SK-N-SH (cell line): ENCODE results near the gene CYP11A1. TPM values are rescaled to one million over a fixed set of nuclear protein-coding genes. Genes with fewer than 3 reads are reported as not detected.

Experiments
- CTCF ChIA-PET: fragments of 300-600, 350-600 bp; formaldehyde crosslinking; extraction: SDS; loops from one replicate; lab custom pipeline; 2021; lab: Yijun Ruan, JAX
- POLR2A ChIA-PET: fragments of 350-600 bp; sonication (Branson Sonifier 250); formaldehyde crosslinking; extraction: SDS; loops from one replicate; lab custom pipeline; 2020; ENCODE audit warnings: antibody characterized with exemption, inconsistent platforms; lab: Yijun Ruan, JAX
- DNase-seq: peaks from one replicate; pipeline ENCODE4 v3.0.0; 2012
- H2AFZ ChIP-seq: fragments of 200-600 bp; sonication (generic); 2 replicates; pipeline ENCODE4 v1.8.1; 2016; ENCODE audit warnings: antibody characterized with exemption, mild to moderate bottlenecking, low read depth
- H3F3A ChIP-seq: fragments of 200-600 bp; sonication (generic); replicated peaks from 2 replicates; pipeline ENCODE3; 2016; ENCODE audit warnings: antibody characterized with exemption, mild to moderate bottlenecking; ENCODE audit not compliant: insufficient read depth
- H3K27ac ChIP-seq, 2 experiments: fragments of 200-500 bp in 1 of 2; fragments of 200-600 bp in 1 of 2; sonication (Bioruptor generic) in 1 of 2; sonication (generic), shearing (Covaris generic) in 1 of 2; 2 replicates each; pipeline versions ENCODE4 v1.5.1 to v1.6.1; 2014 to 2016; ENCODE audit warnings: low read depth in 2 of 2, inconsistent platforms in 1 of 2, low read length in 1 of 2, mild to moderate bottlenecking in 1 of 2, mixed read lengths in 1 of 2
- H3K27me3 ChIP-seq: fragments of 200-600 bp; sonication (generic), shearing (Covaris generic); 2 replicates; pipeline ENCODE4 v1.6.1; 2016; ENCODE audit warnings: mixed run types; ENCODE audit not compliant: insufficient read depth
- H3K36me3 ChIP-seq, 2 experiments: fragments of 200-500 bp in 1 of 2; fragments of 200-600 bp in 1 of 2; sonication (Bioruptor generic) in 1 of 2; sonication (generic) in 1 of 2; replicated peaks in 1 of 2; 2 replicates each; pipeline versions ENCODE3 to v1.5.1; 2014 to 2016; ENCODE audit warnings: low read length in 1 of 2, mild to moderate bottlenecking in 1 of 2; ENCODE audit not compliant: insufficient read depth in 2 of 2, control insufficient read depth in 1 of 2
- H3K4me1 ChIP-seq, 2 experiments: fragments of 200-500 bp in 1 of 2; fragments of 200-600 bp in 1 of 2; sonication (Bioruptor generic) in 1 of 2; sonication (generic), shearing (Covaris generic) in 1 of 2; 2 replicates each; pipeline versions ENCODE4 v1.5.1 to v1.6.1; 2014 to 2016; ENCODE audit warnings: low read depth in 1 of 2, low read length in 1 of 2, mixed run types in 1 of 2; ENCODE audit not compliant: insufficient read depth in 2 of 2, control insufficient read depth in 1 of 2
- H3K4me2 ChIP-seq: fragments of 200-600 bp; sonication (generic), shearing (Covaris generic); 2 replicates; pipeline ENCODE4 v1.6.1; 2017; ENCODE audit warnings: mixed run types
- H3K4me3 ChIP-seq, 2 experiments: fragments of 200-500 bp in 1 of 2; fragments of 200-600 bp in 1 of 2; sonication (Bioruptor generic) in 1 of 2; sonication (generic), shearing (Covaris generic) in 1 of 2; 2 replicates each; pipeline versions ENCODE4 v1.5.1 to v1.8.1; 2014 to 2016; ENCODE audit warnings: low read depth in 2 of 2, inconsistent platforms in 1 of 2, low read length in 1 of 2, mild to moderate bottlenecking in 1 of 2, mixed read lengths in 1 of 2, moderate library complexity in 1 of 2
- H3K79me2 ChIP-seq: fragments of 200-600 bp; sonication (generic); 2 replicates; pipeline ENCODE4 v1.8.1; 2017; ENCODE audit warnings: mild to moderate bottlenecking; ENCODE audit not compliant: insufficient read depth
- H3K9ac ChIP-seq: fragments of 200-600 bp; sonication (generic); 2 replicates; pipeline ENCODE4 v1.6.1; 2017; ENCODE audit warnings: mixed run types
- H3K9me2 ChIP-seq: fragments of 200-600 bp; sonication (generic); 2 replicates; pipeline ENCODE4 v1.6.1; 2017; ENCODE audit warnings: mixed run types
- H3K9me3 ChIP-seq: fragments of 200-600 bp; sonication (generic); 2 replicates; pipeline ENCODE4 v1.6.1; 2017; ENCODE audit warnings: mixed run types, mild to moderate bottlenecking, moderate library complexity
- H4K20me1 ChIP-seq: fragments of 200-600 bp; sonication (generic); 2 replicates; pipeline ENCODE4 v1.6.1; 2017; ENCODE audit warnings: mild to moderate bottlenecking, mixed run types; ENCODE audit not compliant: insufficient read depth
- ELF1 ChIP-seq: IDR thresholded peaks from 2 replicates; pipeline ENCODE4 v1.4.0; 2012
- EZH2phosphoT487 ChIP-seq: fragments of 200-600 bp; sonication (generic); IDR thresholded peaks from 2 replicates; pipeline ENCODE4 v1.6.1; 2017; ENCODE audit warnings: low read depth, mixed run types, mild to moderate bottlenecking, antibody characterized with exemption, moderate library complexity, borderline replicate concordance
- FOXJ3 ChIP-seq: sonication (generic); formaldehyde crosslinking; IDR thresholded peaks from 2 replicates; pipeline ENCODE4 v1.5.1; 2020; ENCODE audit warnings: mild to moderate bottlenecking, missing genetic modification reagents
- FOXM1 ChIP-seq: IDR thresholded peaks from 2 replicates; pipeline ENCODE4 v1.4.0; 2012; ENCODE audit warnings: low read depth, mild to moderate bottlenecking
- GABPA ChIP-seq: IDR thresholded peaks from 2 replicates; pipeline ENCODE4 v1.4.0; 2012; ENCODE audit warnings: low read depth, mild to moderate bottlenecking
- MEF2A ChIP-seq: IDR thresholded peaks from 2 replicates; pipeline ENCODE4 v1.4.0; 2012; ENCODE audit warnings: low read depth, borderline replicate concordance
- MXI1 ChIP-seq: IDR thresholded peaks from 2 replicates; pipeline ENCODE4 v1.6.1; 2012; ENCODE audit warnings: mild to moderate bottlenecking, low read depth, low read length, improper control_type of control experiment
- NRF1 ChIP-seq: IDR thresholded peaks from 2 replicates; pipeline ENCODE4 v1.6.1; 2012; ENCODE audit warnings: low read depth, mild to moderate bottlenecking, low read length
- POLR2AphosphoS5 ChIP-seq: IDR thresholded peaks from 2 replicates; pipeline ENCODE4 v1.6.1; 2012; ENCODE audit warnings: low read depth, low read length
- RAD21 ChIP-seq: IDR thresholded peaks from 2 replicates; pipeline ENCODE4 v1.6.1; 2012; ENCODE audit warnings: mild to moderate bottlenecking, low read length
- RXRA ChIP-seq: IDR thresholded peaks from 2 replicates; pipeline ENCODE4 v1.4.0; 2012; ENCODE audit warnings: low read depth, mild to moderate bottlenecking, borderline replicate concordance
- SIN3A ChIP-seq: IDR thresholded peaks from 2 replicates; pipeline ENCODE4 v1.6.1; 2012; ENCODE audit warnings: low read depth, mild to moderate bottlenecking, low read length, moderate library complexity, borderline replicate concordance
- SMC3 ChIP-seq: IDR thresholded peaks from 2 replicates; pipeline ENCODE4 v1.6.1; 2012; ENCODE audit warnings: low read depth, low read length, improper control_type of control experiment
- TEAD4 ChIP-seq: IDR thresholded peaks from 2 replicates; pipeline ENCODE4 v1.4.0; 2012; ENCODE audit warnings: mild to moderate bottlenecking, borderline replicate concordance; ENCODE audit not compliant: insufficient read depth
- WGBS: methylation state at CpG from one replicate; pipeline ENCODE4 v1.1.6; 2017; ENCODE audit warnings: low lambda C conversion rate; 5-methylcytosine and 5-hydroxymethylcytosine counted together
- polyA plus RNA-seq, 3 experiments: library from polyadenylated mRNA; depleted of rRNA; stranded (reverse); fragments of >200 nt; gene quantifications; 2 replicates each; pipeline ENCODE4 v1.2.3, GENCODE V29; 2012
- TF ChIP-seq, protein P1 (sequence below): fragments of 200-600 bp; sonication (generic); IDR thresholded peaks from 2 replicates; pipeline ENCODE4 v1.6.1; 2017; ENCODE audit warnings: antibody characterized with exemption, mild to moderate bottlenecking, moderate library complexity
- TF ChIP-seq, protein P2 (sequence below): IDR thresholded peaks from 2 replicates; pipeline ENCODE4; 2012
- TF ChIP-seq, protein P3 (sequence below): IDR thresholded peaks from 2 replicates; pipeline ENCODE4 v1.4.0; 2012; ENCODE audit warnings: low read depth
- TF ChIP-seq, protein P4 (sequence below): IDR thresholded peaks from 2 replicates; pipeline ENCODE4 v1.6.1; 2012; ENCODE audit warnings: mild to moderate bottlenecking, low read depth, low read length, moderate library complexity

Gene CYP11A1
- polyA plus RNA-seq, 1 of the 3 experiments (the other 2 are of a cell fraction) = 0.08 TPM

- Histone ChIP-seq H3K4me2 (no peak overlapping the region), H3K79me2 (no peaks in the 10 kb centered on the region), H3K27me3 (no peaks in the 10 kb centered on the region), H3K9ac (no peak overlapping the region), H3K27ac (no peak overlapping the region), H3K4me3 (peak overlapping the region in 1 of 2 experiments; percentile 22; a peak in 1 of 4 replicates), H3K4me1 (peaks cover 0 to 14% of the 10 kb centered on the region in 2 experiments; a peak in 1 of 4 replicates), H3K36me3 (no peaks in the 10 kb centered on the region), H3F3A (no peaks in the 10 kb centered on the region), H4K20me1 (no peaks in the 10 kb centered on the region), H3K9me3 (no peaks in the 10 kb centered on the region), H3K9me2 (no peaks in the 10 kb centered on the region), H2AFZ (no peak overlapping the region)
- DNase-seq = peak; percentile 91
- CTCF ChIA-PET = interaction anchor here (0.7 to 23.8 kb wide), 28 partner anchors 9 to 387 kb away, joined by 3 to 779 read pairs (median 4); partner anchors contain the start of genes CYP11A1, SEMA7A and UBL7
- POLR2A ChIA-PET = interaction anchor here (1.0 kb wide), 1 partner anchor 61 kb away, joined by 4 read pairs; no protein-coding TSS in a partner anchor
- TF ChIP-seq, protein P1, sequence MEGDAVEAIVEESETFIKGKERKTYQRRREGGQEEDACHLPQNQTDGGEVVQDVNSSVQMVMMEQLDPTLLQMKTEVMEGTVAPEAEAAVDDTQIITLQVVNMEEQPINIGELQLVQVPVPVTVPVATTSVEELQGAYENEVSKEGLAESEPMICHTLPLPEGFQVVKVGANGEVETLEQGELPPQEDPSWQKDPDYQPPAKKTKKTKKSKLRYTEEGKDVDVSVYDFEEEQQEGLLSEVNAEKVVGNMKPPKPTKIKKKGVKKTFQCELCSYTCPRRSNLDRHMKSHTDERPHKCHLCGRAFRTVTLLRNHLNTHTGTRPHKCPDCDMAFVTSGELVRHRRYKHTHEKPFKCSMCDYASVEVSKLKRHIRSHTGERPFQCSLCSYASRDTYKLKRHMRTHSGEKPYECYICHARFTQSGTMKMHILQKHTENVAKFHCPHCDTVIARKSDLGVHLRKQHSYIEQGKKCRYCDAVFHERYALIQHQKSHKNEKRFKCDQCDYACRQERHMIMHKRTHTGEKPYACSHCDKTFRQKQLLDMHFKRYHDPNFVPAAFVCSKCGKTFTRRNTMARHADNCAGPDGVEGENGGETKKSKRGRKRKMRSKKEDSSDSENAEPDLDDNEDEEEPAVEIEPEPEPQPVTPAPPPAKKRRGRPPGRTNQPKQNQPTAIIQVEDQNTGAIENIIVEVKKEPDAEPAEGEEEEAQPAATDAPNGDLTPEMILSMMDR = peak; percentile 95
- TF ChIP-seq RAD21 (peak; percentile 91), TEAD4 (no peak), ELF1 (no peak), EZH2phosphoT487 (no peak), SMC3 (peak; percentile 95)
- TF ChIP-seq, protein P2, sequence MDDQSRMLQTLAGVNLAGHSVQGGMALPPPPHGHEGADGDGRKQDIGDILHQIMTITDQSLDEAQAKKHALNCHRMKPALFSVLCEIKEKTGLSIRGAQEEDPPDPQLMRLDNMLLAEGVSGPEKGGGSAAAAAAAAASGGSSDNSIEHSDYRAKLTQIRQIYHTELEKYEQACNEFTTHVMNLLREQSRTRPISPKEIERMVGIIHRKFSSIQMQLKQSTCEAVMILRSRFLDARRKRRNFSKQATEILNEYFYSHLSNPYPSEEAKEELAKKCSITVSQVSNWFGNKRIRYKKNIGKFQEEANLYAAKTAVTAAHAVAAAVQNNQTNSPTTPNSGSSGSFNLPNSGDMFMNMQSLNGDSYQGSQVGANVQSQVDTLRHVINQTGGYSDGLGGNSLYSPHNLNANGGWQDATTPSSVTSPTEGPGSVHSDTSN = 0 out of 2 replicates have a peak, but pooled peaks have one; percentile 20
- TF ChIP-seq, protein P3, sequence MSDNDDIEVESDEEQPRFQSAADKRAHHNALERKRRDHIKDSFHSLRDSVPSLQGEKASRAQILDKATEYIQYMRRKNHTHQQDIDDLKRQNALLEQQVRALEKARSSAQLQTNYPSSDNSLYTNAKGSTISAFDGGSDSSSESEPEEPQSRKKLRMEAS = 0 out of 2 replicates have a peak, but pooled peaks have one; percentile 17
- WGBS = 49% methylated on average over 8 of the region's 13 CpGs
Measured at GRCh38 chr15:74382004-74382816, 14.8 kb upstream of the CYP11A1 start.

DNA sequence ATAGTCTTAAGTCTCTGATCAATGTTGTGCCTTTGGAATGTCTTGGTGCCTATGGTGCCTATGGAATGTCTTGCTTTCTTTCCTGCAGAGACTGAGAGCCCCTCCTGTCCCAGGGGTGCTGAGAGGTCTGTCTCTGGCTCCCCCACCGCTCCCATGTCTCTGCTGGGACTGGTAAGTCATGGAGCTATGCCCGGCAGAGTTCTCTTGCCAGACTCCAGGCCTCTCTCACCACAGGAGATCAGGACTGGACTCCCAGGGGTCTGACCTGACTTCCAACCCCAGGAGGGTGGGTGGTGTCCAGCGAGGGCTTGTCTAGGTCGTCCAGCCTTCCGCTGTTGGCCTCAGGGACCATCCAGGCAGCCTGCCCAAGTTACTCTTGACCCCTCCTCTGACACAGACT is 14.0 kb upstream of the CYP11A1 start:
- H3K4me2 ChIP-seq = no peak overlapping the region
- H4K20me1 ChIP-seq = no peaks in the 10 kb centered on the region
- no peak overlapping the region for H3K9ac ChIP-seq
- H3K4me3 ChIP-seq = no peak overlapping the region
- no peak for DNase-seq
- no peaks in the 10 kb centered on the region for H3K9me2 ChIP-seq
- H2AFZ ChIP-seq = no peak overlapping the region
- no peaks in the 10 kb centered on the region for H3K36me3 ChIP-seq
- H3K9me3 ChIP-seq = no peaks in the 10 kb centered on the region
- CTCF ChIA-PET = interaction anchor here (0.6 to 23.8 kb wide), 11 partner anchors 9 to 388 kb away, joined by 3 to 779 read pairs (median 7); partner anchors contain the start of genes CYP11A1, SEMA7A and UBL7
- peaks cover 0 to 14% of the 10 kb centered on the region in 2 experiments; a peak in 1 of 4 replicates for H3K4me1 ChIP-seq
- no peaks in the 10 kb centered on the region for H3F3A ChIP-seq
- H3K27ac ChIP-seq = no peak overlapping the region
- WGBS = 92% methylated on average over 4 of the region's 5 CpGs
- POLR2A ChIA-PET = no interaction called here
- H3K79me2 ChIP-seq = no peaks in the 10 kb centered on the region
- no peaks in the 10 kb centered on the region for H3K27me3 ChIP-seq
- TF ChIP-seq SIN3A (no peak), ELF1 (no peak), FOXM1 (no peak), EZH2phosphoT487 (no peak), RXRA (no peak), POLR2AphosphoS5 (no peak), MXI1 (no peak), GABPA (no peak), NRF1 (no peak), MEF2A (no peak), FOXJ3 (CRISPR knock-in tag) (no peak)
- TF ChIP-seq, protein P4, sequence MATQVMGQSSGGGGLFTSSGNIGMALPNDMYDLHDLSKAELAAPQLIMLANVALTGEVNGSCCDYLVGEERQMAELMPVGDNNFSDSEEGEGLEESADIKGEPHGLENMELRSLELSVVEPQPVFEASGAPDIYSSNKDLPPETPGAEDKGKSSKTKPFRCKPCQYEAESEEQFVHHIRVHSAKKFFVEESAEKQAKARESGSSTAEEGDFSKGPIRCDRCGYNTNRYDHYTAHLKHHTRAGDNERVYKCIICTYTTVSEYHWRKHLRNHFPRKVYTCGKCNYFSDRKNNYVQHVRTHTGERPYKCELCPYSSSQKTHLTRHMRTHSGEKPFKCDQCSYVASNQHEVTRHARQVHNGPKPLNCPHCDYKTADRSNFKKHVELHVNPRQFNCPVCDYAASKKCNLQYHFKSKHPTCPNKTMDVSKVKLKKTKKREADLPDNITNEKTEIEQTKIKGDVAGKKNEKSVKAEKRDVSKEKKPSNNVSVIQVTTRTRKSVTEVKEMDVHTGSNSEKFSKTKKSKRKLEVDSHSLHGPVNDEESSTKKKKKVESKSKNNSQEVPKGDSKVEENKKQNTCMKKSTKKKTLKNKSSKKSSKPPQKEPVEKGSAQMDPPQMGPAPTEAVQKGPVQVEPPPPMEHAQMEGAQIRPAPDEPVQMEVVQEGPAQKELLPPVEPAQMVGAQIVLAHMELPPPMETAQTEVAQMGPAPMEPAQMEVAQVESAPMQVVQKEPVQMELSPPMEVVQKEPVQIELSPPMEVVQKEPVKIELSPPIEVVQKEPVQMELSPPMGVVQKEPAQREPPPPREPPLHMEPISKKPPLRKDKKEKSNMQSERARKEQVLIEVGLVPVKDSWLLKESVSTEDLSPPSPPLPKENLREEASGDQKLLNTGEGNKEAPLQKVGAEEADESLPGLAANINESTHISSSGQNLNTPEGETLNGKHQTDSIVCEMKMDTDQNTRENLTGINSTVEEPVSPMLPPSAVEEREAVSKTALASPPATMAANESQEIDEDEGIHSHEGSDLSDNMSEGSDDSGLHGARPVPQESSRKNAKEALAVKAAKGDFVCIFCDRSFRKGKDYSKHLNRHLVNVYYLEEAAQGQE = no peak
- TF ChIP-seq, protein P2 = no peak
